ENCODE measurements around the gene DIDO1.
"Not testable (repeated sequence)": the region's sequence is repeated elsewhere in the genome, so short reads cannot be mapped to it uniquely, and the experiment has no call there.

GRCh38 chr20:62923059-62923668, 3.1 kb downstream of the DIDO1 start:
- peak; percentile 43 for TF ChIP-seq POLR2AphosphoS5 (IDR thresholded peaks at IDR 0.05)
- not testable (repeated sequence) for TF ChIP-seq CTCF (IDR thresholded peaks at IDR 0.05)
